GM21515 (cell line): Measurements from ENCODE around the gene PSORS1C1.
A peak's percentile ranks its signal among the peaks of the same experiment; 100 is the strongest.
"Not testable (repeated sequence)": the region's sequence is repeated elsewhere in the genome, so short reads cannot be mapped to it uniquely, and the experiment has no call there.

Source experiments
- ATAC-seq: cut with Tn5 transposase; IDR thresholded peaks from one replicate; pipeline ENCODE4 v1.9.1; 2021; ENCODE audit not compliant: unreplicated experiment

The PSORS1C1 gene

GRCh38 chr6:31157513-31158139 is 43.0 kb downstream of the PSORS1C1 start, which contains the start of gene CCHCR1:
CCHCR1 (minus strand) TSS chr6:31157802; CDS start chr6:31157600, 202 bp downstream.
- no peak for ATAC-seq

- ATAC-seq: peak; percentile 77
Observed at GRCh38 chr6:31158140-31158862, 43.7 kb downstream of the PSORS1C1 start, which contains the start of gene TCF19. TCF19 (plus strand) TSS chr6:31158589; CDS start chr6:31159470, 881 bp downstream.

DNA sequence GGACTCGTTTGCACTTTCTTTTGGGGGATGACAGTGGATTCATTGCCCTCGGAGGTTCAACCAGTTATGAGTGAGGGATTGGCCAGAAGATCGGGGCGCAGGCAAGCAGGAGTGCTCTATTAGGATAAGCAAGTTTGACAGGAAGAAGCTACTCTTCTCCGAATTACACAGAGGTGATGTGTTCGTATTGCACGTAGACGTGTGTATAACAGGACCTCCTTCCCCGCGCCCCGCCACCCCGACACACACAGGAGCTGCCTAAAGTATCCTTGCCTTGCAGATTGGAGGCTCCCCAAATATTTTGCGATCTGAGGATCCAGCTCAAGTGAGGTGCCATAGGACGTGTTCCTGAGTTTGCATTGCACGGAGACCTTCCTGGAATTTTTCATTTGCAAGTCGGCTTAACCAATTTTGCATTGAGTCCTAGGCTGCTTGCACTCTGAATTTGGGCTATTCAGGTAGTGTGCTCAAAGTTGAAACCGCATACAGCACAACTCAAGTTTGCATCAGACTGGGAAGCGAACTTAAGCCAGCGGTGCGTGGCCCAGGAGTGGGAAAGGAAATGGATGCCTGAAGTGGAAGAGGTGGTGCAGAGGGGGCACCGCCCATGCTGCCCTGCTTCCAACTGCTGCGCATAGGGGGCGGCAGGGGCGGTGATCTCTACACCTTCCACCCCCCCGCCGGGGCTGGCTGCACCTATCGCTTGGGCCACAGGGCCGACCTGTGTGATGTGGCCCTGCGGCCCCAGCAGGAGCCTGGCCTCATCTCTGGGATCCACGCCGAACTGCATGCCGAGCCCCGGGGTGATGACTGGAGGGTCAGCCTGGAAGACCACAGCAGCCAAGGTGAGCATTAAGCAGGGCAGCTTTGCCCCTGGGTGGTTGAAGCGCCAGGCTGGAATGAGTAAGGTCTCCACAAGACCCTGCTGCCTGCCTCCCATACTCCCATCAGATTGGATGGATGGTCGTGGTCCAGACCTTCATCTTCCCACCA is 44.6 kb downstream of the PSORS1C1 start:
- ATAC-seq: peak; percentile 4

DNA sequence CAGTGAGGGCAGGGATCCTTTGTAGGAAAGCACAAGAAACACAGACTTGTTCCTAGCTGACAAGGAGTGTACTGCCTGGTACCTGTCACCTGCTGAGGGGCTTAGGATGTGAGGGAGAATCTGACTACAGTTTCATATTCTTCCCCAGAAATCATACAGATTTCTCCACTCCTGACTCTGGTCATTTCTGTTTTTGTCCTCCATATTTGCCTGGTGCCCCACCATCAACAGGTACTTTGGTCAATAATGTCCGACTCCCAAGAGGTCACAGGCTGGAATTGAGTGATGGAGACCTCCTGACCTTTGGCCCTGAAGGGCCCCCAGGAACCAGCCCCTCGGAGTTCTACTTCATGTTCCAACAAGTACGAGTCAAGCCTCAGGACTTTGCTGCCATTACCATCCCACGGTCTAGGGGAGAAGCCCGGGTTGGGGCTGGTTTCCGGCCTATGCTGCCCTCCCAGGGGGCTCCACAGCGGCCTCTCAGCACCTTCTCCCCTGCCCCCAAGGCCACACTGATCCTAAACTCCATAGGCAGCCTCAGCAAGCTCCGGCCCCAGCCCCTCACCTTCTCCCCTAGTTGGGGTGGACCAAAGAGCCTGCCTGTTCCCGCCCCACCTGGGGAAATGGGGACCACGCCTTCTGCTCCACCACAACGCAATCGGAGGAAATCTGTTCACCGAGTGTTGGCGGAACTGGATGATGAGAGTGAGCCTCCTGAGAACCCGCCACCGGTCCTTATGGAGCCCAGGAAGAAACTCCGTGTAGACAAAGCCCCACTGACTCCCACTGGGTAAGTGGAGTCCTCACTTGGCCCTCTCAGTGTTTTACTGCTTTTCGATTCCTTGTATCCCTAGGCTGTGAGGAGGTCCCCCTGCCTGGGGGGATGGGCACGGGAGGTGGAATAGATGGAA is 46.9 kb downstream of the PSORS1C1 start:
- no peak for ATAC-seq

DNA sequence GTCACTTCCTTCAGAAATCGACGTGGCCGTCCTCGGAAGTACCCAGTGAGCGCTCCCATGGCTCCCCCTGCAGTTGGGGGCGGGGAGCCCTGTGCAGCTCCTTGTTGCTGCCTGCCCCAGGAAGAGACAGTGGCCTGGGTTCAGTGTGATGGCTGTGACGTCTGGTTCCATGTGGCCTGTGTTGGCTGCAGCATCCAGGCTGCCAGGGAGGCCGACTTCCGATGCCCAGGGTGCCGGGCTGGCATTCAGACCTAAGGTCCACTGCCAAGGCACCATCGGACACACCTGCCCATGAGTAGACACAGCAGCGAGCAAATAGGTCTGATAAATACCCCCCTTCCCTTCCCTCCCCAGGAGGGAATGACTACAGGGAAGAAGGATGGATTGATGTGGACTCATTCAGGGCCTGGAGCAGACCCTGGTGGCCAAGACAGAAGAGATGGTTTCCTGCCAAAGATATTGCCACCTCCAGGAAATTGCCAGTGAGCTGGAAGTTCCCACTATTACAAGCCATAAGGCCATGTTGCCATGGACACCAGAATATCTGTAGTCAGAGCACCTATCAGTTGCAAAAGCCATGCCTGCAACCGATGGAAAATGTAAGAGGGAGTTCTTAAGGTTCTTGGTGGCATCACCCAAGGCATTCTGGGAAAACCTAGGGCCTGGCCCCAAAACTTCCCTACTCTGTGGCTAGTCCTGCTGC is 48.0 kb downstream of the PSORS1C1 start:
- no peak for ATAC-seq

- no peak for ATAC-seq
Observed at GRCh38 chr6:31163922-31164321, 49.3 kb downstream of the PSORS1C1 start.

DNA sequence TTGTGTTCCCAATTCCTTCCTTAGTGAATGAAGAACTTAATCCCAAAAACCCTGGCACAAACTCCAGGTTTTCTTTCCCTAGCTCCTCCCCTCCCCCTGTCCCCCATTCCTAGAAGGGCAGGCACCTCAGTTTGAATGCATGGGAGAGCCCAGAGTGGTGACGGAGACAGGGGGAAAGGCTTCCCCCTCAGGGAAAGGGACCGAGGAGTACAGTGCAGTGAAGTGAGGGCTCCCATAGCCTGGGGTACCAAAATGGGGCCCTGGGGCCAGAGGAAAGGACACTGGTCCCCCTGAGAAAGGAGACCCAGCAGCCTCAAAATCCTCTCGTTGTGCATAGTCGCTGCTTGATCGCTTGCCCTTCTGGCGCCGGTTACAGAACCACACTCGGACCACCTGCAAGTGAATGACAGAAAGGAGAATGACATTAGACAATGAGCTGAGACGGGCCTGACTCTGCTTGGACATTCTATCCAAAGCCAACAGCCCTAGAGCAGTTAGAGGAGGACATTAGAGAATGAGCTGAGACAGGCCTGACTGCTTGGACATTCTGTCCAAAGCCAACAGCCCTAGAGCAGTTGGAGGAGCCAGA is 50.0 kb downstream of the PSORS1C1 start:
- not testable (repeated sequence) for ATAC-seq

DNA sequence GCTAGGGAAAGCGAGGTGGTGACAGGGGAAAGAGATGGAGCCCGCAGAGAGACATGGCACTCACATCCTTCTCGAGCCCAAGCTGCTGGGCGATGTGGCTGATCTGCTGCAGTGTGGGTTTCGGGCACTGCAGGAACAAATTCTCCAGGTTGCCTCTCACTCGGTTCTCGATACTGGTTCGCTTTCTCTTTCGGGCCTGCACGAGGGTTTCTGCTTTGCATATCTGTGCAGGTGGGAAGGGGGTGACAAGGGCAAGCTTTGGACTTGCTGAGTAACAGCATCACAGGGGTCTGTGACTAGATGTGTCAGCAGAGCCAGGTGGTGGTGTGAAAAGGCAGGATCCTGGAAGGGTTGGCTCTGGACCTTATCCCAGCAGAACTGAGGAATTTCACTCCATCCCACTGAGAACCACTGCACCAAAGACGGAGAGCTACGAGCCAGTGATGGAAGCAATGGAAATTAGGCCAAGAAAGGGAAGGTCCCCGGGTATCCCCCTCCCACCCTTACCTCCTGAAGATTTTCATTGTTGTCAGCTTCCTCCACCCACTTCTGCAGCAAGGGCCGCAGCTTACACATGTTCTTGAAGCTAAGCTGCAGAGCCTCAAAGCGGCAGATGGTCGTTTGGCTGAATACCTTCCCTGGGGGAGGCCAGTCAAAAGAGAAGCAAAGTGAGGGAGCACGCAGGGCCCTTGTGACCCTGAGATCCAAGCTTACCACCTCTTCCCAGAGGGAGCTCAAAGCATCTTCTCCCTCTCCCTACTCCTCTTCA is 50.6 kb downstream of the PSORS1C1 start:
- peak; percentile 61 for ATAC-seq

GRCh38 chr6:31165986-31166385 is 51.4 kb downstream of the PSORS1C1 start:
- no peak for ATAC-seq

GRCh38 chr6:31168606-31169005 is 54.0 kb downstream of the PSORS1C1 start:
- no peak for ATAC-seq

DNA sequence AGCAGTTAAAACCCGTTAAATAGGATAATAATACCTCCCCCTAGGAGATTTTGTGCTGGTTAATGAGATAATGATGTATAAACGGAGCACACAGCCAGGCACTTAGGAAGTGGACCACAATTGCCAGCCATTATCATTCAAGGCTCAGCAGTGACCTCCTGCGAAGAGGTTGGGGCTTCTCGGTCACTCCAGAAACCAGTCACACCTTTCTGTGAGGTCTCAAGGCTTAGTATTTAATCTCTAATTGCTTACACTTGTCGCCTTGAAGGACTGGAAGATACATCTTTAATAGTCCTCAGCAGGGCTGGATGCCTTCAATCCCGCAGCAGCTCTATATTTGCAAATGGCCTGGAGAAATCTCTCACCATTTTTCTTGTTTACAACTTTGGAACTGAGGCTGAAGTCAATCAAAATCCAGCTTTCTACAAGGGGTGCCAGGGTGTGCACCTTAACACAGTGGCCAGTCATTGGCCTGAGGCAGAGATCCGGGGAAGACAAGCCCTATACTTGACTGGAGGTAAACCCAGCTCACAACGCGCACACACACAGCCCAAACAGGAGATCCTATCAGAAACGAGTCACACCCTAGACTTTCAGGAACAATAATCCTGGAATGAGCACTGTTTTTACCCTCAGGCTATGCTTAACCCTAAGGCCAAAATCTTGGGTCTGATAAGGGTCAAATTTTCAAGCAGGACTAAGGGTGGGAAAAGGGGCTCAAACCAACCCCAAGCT is 54.7 kb downstream of the PSORS1C1 start:
- no peak for ATAC-seq

DNA sequence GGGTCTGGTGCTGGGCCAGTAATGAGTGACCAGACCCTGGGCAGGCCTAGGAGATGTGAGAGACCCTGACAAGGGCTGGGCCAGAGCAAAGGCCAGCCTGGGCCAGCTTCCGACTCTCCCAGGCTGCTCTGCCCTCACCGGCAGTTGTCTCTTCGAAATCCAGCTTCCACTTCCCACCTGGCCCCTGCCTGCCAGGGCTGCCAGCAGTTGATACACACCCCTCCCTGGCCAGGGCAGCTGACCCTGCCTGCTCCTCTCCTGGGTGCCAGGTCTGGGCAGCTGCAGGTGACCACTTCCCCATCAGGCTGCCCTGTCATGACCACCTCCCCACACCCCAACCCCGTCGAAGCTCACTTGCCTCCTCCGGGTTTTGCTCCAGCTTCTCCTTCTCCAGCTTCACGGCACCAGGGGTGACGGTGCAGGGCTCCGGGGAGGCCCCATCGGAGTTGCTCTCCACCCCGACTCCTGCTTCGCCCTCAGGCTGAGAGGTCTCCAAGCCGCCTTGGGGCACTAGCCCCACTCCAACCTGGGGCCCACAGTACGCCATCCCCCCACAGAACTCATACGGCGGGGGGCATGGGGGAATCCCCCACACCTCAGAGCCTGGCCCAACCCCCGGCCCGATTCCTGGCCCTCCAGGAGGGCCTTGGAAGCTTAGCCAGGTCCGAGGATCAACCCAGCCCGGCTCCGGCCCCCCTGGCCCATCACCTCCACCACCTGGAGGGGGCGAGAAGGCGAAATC is 55.4 kb downstream of the PSORS1C1 start:
- ATAC-seq: not testable (repeated sequence)

DNA sequence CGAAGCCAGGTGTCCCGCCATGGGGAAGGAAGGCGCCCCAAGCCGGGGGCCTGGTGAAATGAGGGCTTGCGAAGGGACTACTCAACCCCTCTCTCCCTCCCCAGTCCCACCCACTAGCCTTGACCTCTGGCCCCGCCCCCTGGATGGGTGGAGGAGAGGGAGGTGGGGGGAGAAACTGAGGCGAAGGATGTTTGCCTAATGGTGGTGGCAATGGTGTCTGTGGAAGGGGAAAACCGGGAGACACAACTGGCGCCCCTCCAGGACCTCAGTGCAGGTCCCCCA is 55.9 kb downstream of the PSORS1C1 start, which contains the start of gene POU5F1:
Gene POU5F1, minus strand, starts transcription at position 83 of the 282 bp plus-strand sequence. Its CDS starts 62 bp downstream, at position 21.
- ATAC-seq: no peak

GRCh38 chr6:31170987-31171671 is 56.5 kb downstream of the PSORS1C1 start:
- ATAC-seq: no peak

GRCh38 chr6:31171931-31172905 is 57.6 kb downstream of the PSORS1C1 start:
- no peak for ATAC-seq
